Measurements from ENCODE around the gene CHST15. TPM values are rescaled to one million over a fixed set of nuclear protein-coding genes. Genes with fewer than 3 reads are reported as not detected.

The CHST15 gene
- total RNA-seq, 2 donors from 2014 or later, result 4.7 to 10.2 TPM

GRCh38 chr10:123993534-123994416 is 99.6 kb downstream of the CHST15 start:
- no peak for DNase-seq
- H3K4me3 ChIP-seq, result no peak overlapping the region

GRCh38 chr10:123991611-123992570 is 101.5 kb downstream of the CHST15 start:
- Histone ChIP-seq H3K4me3 (peak overlapping the region; percentile 19), H3K27me3 (peaks cover 22% of the 10 kb centered on the region), H3K36me3 (no peaks in the 10 kb centered on the region), H3K27ac (no peak overlapping the region), H3K9ac (ENCODE audit: low read depth in 2 of 2, low read length in 2 of 2) (no peak overlapping the region), H3K9me3 (no peaks in the 10 kb centered on the region), H3K4me1 (no peaks in the 10 kb centered on the region)
- DNase-seq, result no peak
- intact Hi-C loops (cut with DNase I), result no loop called here
- TF ChIP-seq CTCF (IDR thresholded peaks at IDR 0.05), result no peak

More at GRCh38 chr10:123993534-123994416, 99.6 kb downstream of the CHST15 start:
- intact Hi-C loops (cut with DNase I), result loop anchor here (1.0 kb wide), 1 partner anchor 396 kb away; no protein-coding TSS in a partner anchor
- H3K9me3 ChIP-seq, result no peaks in the 10 kb centered on the region
- H3K27me3 ChIP-seq, result peaks cover 22% of the 10 kb centered on the region
- TF ChIP-seq CTCF (IDR thresholded peaks at IDR 0.05), result no peak
- H3K27ac ChIP-seq, result no peak overlapping the region
- H3K9ac ChIP-seq (ENCODE audit: low read depth in 2 of 2, low read length in 2 of 2), result no peak overlapping the region
- H3K4me1 ChIP-seq, result no peaks in the 10 kb centered on the region
- H3K36me3 ChIP-seq, result no peaks in the 10 kb centered on the region

GRCh38 chr10:123990889-123991288 is 102.5 kb downstream of the CHST15 start:
- Histone ChIP-seq H3K36me3 (no peaks in the 10 kb centered on the region), H3K9me3 (no peaks in the 10 kb centered on the region), H3K9ac (ENCODE audit: low read depth in 2 of 2, low read length in 2 of 2) (no peak overlapping the region), H3K4me1 (no peaks in the 10 kb centered on the region), H3K4me3 (no peak overlapping the region), H3K27ac (no peak overlapping the region), H3K27me3 (peaks cover 22% of the 10 kb centered on the region)
- TF ChIP-seq CTCF (IDR thresholded peaks at IDR 0.05), result no peak
- DNase-seq, result no peak
- intact Hi-C loops (cut with DNase I), result no loop called here

- no peak overlapping the region for H3K9ac ChIP-seq (ENCODE audit: low read depth in 2 of 2, low read length in 2 of 2)
- H3K9me3 ChIP-seq, result no peaks in the 10 kb centered on the region
- no peaks in the 10 kb centered on the region for H3K4me1 ChIP-seq
- H3K27me3 ChIP-seq, result peaks cover 22% of the 10 kb centered on the region
- no peak overlapping the region for H3K27ac ChIP-seq
- intact Hi-C loops (cut with DNase I), result no loop called here
- no peak for DNase-seq
- TF ChIP-seq CTCF (IDR thresholded peaks at IDR 0.05), result no peak
- no peak overlapping the region for H3K4me3 ChIP-seq
- H3K36me3 ChIP-seq, result no peaks in the 10 kb centered on the region
Measured at GRCh38 chr10:123988694-123989093, 104.7 kb downstream of the CHST15 start.

- Histone ChIP-seq H3K9ac (ENCODE audit: low read depth in 2 of 2, low read length in 2 of 2) (no peak overlapping the region), H3K27ac (no peak overlapping the region), H3K9me3 (no peaks in the 10 kb centered on the region), H3K27me3 (peaks cover 16% of the 10 kb centered on the region), H3K4me1 (no peaks in the 10 kb centered on the region), H3K36me3 (no peaks in the 10 kb centered on the region), H3K4me3 (no peak overlapping the region)
- no peak for TF ChIP-seq CTCF (IDR thresholded peaks at IDR 0.05)
- intact Hi-C loops (cut with DNase I), result no loop called here
- DNase-seq, result no peak
Measured at GRCh38 chr10:123986736-123987135, 106.7 kb downstream of the CHST15 start.

Data from colonic mucosa (tissue), 4 donors.